Lower lobe of right lung (tissue), 2 donors: Measurements from ENCODE around the gene TNFAIP6. TPM values are rescaled to one million over a fixed set of nuclear protein-coding genes. Genes with fewer than 3 reads are reported as not detected.

ENCODE experiments used
- ATAC-seq, 2 donors: fragments of 200-7000 bp; cut with Tn5 transposase; one replicate each; pipeline ENCODE4 v1.9.1; 2020 to 2022; ENCODE audit warnings: mild to moderate bottlenecking in 2 of 2, moderate library complexity in 2 of 2
- DNase-seq: peaks from one replicate; pipeline ENCODE4 v3.0.0-alpha.2; 2020
- H3K27ac ChIP-seq: fragments of 200-600 bp; one replicate; pipeline ENCODE4 v1.8.0; 2022
- H3K27me3 ChIP-seq: fragments of 200-600 bp; one replicate; pipeline ENCODE4 v1.8.0; 2022; ENCODE audit warnings: low read depth
- H3K36me3 ChIP-seq: fragments of 200-600 bp; one replicate; pipeline ENCODE4 v1.8.0; 2022; ENCODE audit warnings: mild to moderate bottlenecking
- H3K4me1 ChIP-seq: fragments of 200-600 bp; one replicate; pipeline ENCODE4 v1.8.0; 2022
- H3K4me3 ChIP-seq: fragments of 200-600 bp; one replicate; pipeline ENCODE4 v1.8.0; 2022; ENCODE audit warnings: mild to moderate bottlenecking
- H3K9me3 ChIP-seq: fragments of 200-600 bp; one replicate; pipeline ENCODE4 v1.8.0; 2022
- intact Hi-C: fragments of 100-400 bp; cut with DNase I; formaldehyde crosslinking; loops from one replicate; pipeline ENCODE4 v1.11.0; 2022
- total RNA-seq: library from RNA; stranded (reverse); fragmentation: NEBNext Ultra II Directional; extraction: Animal tissue kit (Norgen Biotek cat#: 25700); gene quantifications from one replicate; pipeline ENCODE4 v1.2.1, GENCODE V29; 2021
- TF ChIP-seq, protein P1 (sequence below): fragments of 200-600 bp; IDR thresholded peaks from one replicate; pipeline ENCODE4 v1.8.0; 2022; ENCODE audit warnings: antibody characterized with exemption, mild to moderate bottlenecking
- donor health status: DM: no; HTN: yes; CAD: no; lungs with severe emphysema.

TNFAIP6 gene
- total RNA-seq, 1 donor from 2014 or later: 2.1 TPM

GRCh38 chr2:151395509-151396374 is 38.4 kb downstream of the TNFAIP6 start:
- DNase-seq (no peak), ATAC-seq (no peak)
- Histone ChIP-seq H3K9me3 (no peaks in the 10 kb centered on the region), H3K4me1 (no peaks in the 10 kb centered on the region), H3K27me3 (no peaks in the 10 kb centered on the region), H3K4me3 (no peak overlapping the region), H3K36me3 (no peaks in the 10 kb centered on the region), H3K27ac (no peak overlapping the region)
- intact Hi-C loops: no loop called here
- TF ChIP-seq, protein P1, sequence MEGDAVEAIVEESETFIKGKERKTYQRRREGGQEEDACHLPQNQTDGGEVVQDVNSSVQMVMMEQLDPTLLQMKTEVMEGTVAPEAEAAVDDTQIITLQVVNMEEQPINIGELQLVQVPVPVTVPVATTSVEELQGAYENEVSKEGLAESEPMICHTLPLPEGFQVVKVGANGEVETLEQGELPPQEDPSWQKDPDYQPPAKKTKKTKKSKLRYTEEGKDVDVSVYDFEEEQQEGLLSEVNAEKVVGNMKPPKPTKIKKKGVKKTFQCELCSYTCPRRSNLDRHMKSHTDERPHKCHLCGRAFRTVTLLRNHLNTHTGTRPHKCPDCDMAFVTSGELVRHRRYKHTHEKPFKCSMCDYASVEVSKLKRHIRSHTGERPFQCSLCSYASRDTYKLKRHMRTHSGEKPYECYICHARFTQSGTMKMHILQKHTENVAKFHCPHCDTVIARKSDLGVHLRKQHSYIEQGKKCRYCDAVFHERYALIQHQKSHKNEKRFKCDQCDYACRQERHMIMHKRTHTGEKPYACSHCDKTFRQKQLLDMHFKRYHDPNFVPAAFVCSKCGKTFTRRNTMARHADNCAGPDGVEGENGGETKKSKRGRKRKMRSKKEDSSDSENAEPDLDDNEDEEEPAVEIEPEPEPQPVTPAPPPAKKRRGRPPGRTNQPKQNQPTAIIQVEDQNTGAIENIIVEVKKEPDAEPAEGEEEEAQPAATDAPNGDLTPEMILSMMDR: no peak

- Histone ChIP-seq H3K27me3 (no peaks in the 10 kb centered on the region), H3K27ac (no peak overlapping the region), H3K36me3 (no peaks in the 10 kb centered on the region), H3K9me3 (no peaks in the 10 kb centered on the region), H3K4me1 (no peaks in the 10 kb centered on the region), H3K4me3 (no peak overlapping the region)
- TF ChIP-seq, protein P1: no peak
- DNase-seq: no peak
- no peak for ATAC-seq
- intact Hi-C loops: no loop called here
Measured at GRCh38 chr2:151399981-151400380, 42.6 kb downstream of the TNFAIP6 start.

DNA sequence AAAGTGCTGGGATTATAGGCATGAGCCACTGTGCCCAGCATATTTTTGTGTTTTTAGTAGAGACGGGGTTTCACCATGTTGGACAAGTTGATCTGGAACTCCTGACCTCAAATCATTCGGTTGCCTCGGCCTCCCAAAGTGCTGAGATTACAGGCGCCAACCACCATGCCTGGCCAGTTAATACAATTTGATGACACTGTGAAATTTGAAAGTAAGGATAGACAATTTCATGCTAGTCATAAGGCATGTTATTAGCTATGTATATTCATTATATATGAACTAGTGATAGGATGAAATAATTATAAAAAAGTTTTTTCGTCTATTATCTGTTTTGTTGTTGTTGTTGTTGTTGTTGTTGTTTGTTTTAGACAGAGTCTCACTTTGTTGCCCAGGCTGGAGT is 43.8 kb downstream of the TNFAIP6 start:
- Histone ChIP-seq H3K27ac (no peak overlapping the region), H3K27me3 (no peaks in the 10 kb centered on the region), H3K9me3 (no peaks in the 10 kb centered on the region), H3K4me3 (no peak overlapping the region), H3K4me1 (no peaks in the 10 kb centered on the region), H3K36me3 (no peaks in the 10 kb centered on the region)
- TF ChIP-seq, protein P1: no peak
- ATAC-seq: no peak
- intact Hi-C loops: no loop called here
- DNase-seq: no peak

- no peaks in the 10 kb centered on the region for H3K27me3 ChIP-seq
- intact Hi-C loops: no loop called here
- no peaks in the 10 kb centered on the region for H3K9me3 ChIP-seq
- H3K4me3 ChIP-seq: no peak overlapping the region
- H3K36me3 ChIP-seq: no peaks in the 10 kb centered on the region
- ATAC-seq (no peak), DNase-seq (no peak)
- TF ChIP-seq, protein P1: no peak
- no peak overlapping the region for H3K27ac ChIP-seq
- H3K4me1 ChIP-seq: no peaks in the 10 kb centered on the region
Measured at GRCh38 chr2:151403914-151404313, 46.5 kb downstream of the TNFAIP6 start.

- Histone ChIP-seq H3K27me3 (no peaks in the 10 kb centered on the region), H3K9me3 (no peaks in the 10 kb centered on the region), H3K4me1 (no peaks in the 10 kb centered on the region), H3K4me3 (no peak overlapping the region), H3K27ac (no peak overlapping the region), H3K36me3 (no peaks in the 10 kb centered on the region)
- ATAC-seq: no peak
- DNase-seq: no peak
- intact Hi-C loops: no loop called here
- TF ChIP-seq, protein P1: no peak
Measured at GRCh38 chr2:151405376-151405775, 48.0 kb downstream of the TNFAIP6 start.
